Adipocyte (in vitro differentiated cells): ENCODE data around the gene UPK2.

ENCODE experiments used
- DNase-seq: peaks from one replicate; pipeline ENCODE4 v3.0.0-alpha.2; 2015; ENCODE audit warnings: low read depth
- H3K27me3 ChIP-seq: replicated peaks from 2 replicates; pipeline ENCODE4 v1.7.0; 2013; ENCODE audit warnings: mild to moderate bottlenecking, low read length, moderate library complexity; ENCODE audit not compliant: control insufficient read depth, insufficient read depth
- H3K36me3 ChIP-seq: 2 replicates; pipeline ENCODE4 v1.7.0; 2013; ENCODE audit warnings: low read length, mild to moderate bottlenecking, moderate library complexity; ENCODE audit not compliant: control insufficient read depth, insufficient read depth, severe bottlenecking
- H3K4me1 ChIP-seq: 2 replicates; pipeline ENCODE4 v1.7.0; 2013; ENCODE audit warnings: mild to moderate bottlenecking, low read length, moderate library complexity; ENCODE audit not compliant: control insufficient read depth, insufficient read depth
- H3K4me3 ChIP-seq: 2 replicates; pipeline ENCODE4 v1.7.0; 2013; ENCODE audit warnings: mild to moderate bottlenecking, low read length, moderate library complexity
- H3K9ac ChIP-seq: 2 replicates; pipeline ENCODE4 v1.7.0; 2013; ENCODE audit warnings: mild to moderate bottlenecking, low read length, moderate library complexity
- H3K9me3 ChIP-seq: 2 replicates; pipeline ENCODE4 v1.7.0; 2013; ENCODE audit warnings: mild to moderate bottlenecking, low read length, moderate library complexity; ENCODE audit not compliant: control insufficient read depth

UPK2 gene

DNA sequence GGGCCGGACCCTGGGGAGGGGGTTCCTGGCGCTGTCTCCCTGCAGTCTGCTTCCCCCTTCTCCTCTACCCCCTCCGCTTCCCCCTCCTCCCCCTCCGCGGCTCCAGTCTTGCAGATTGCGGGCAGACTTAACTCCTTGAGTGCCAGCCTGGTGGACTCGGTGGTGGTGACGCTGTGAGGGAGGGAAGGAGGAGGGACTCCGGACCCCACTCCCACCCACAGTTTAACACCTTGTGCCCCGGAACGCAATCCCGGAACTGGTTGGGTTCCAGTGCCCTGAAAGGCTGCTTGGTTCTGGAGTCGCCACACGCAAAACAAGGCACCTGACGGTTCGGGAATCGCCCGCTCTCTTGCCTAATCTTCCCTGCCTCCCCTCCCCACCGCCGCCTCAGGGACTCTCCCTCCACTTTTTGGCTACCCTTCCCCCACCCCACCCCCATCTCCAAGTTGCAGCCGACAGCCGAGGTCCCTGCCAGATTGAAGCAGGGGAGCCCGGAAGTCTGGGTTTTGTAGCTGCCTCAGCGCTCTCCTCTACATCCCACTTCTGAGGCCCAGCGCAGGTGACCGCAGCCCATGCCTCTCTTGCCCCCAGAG is 26.5 kb upstream of the UPK2 start:
- Histone ChIP-seq H3K27me3 (no peaks in the 10 kb centered on the region), H3K9me3 (no peaks in the 10 kb centered on the region), H3K4me1 (peaks cover 27% of the 10 kb centered on the region), H3K9ac (peak overlapping the region; percentile 79), H3K36me3 (no peaks in the 10 kb centered on the region), H3K4me3 (peak overlapping the region; percentile 88)
- peak; percentile 84 for DNase-seq

DNA sequence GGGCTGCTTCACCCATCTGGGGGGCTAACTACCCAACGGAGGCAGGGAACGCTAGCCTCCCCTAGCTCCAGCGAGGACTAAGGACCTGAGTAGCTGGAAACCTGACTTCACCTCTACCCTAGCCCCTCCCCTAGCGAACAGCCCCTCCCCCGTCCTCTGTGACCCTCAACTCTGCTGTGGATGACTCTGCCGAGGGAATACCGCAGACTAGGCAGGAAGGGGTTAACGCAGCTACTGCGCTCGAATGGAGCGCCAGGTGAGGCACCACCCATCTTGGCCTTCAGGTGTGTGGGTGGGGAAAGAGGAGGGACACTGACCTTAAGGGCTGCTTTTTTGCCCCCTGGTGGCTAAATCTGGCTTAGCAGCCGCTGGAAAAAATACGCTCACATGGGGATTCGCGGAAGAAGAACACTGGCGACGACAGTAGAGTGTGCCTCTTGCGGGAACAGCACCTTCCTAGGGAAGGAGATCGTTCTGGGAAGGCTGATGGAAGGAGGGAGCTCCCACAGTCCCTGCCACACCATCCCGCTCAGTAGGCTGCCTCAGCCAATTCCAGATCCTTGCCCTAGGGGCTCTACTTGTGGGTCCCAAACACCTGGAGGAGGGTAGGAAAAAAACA is 25.9 kb upstream of the UPK2 start:
- Histone ChIP-seq H3K4me1 (peaks cover 27% of the 10 kb centered on the region), H3K36me3 (no peaks in the 10 kb centered on the region), H3K9me3 (no peaks in the 10 kb centered on the region), H3K27me3 (no peaks in the 10 kb centered on the region), H3K4me3 (peak overlapping the region; percentile 88), H3K9ac (peak overlapping the region; percentile 79)
- peak; percentile 90 for DNase-seq

DNA sequence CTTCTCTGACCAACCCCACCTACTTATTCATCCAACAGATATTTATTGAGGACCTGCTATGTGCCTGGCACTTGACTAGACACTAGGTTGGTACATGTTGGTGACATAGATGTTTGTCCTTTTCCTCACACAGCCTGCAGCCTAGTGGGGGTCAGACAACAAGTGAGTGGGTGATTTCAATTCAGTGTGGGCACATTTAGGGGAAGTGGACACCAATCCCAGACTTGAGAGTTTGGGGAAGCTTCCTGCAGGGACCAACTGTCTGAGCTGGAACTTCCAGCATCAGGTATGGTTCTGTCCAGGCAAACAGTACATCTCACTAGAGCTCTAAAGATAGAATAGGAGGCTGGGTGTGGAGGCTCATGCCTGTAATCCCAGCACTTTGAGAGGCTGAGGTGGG is 24.5 kb upstream of the UPK2 start:
- Histone ChIP-seq H3K27me3 (peaks cover 3% of the 10 kb centered on the region), H3K4me1 (peaks cover 21% of the 10 kb centered on the region), H3K9me3 (no peaks in the 10 kb centered on the region), H3K36me3 (no peaks in the 10 kb centered on the region), H3K4me3 (no peak overlapping the region), H3K9ac (no peak overlapping the region)
- DNase-seq = no peak

DNA sequence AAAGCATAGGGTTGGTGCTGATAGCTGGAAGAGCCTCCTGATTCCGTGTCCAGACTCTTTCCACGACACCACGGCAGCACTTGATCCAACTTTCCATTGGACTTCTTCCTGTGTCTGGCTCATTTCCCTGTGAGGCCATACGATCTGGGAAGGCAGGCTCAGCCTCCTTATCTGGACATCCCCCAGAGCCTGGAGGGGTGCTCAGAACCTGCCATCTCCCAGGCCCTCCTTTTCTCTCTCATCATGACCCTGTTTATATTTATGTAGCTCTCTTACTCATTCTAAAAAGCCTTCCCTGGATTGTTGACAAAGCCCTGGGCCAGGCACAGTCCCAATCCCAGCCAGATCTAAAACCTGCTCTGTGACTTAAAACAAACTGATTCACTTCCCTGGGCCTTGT is 22.6 kb upstream of the UPK2 start:
- no peak for DNase-seq
- Histone ChIP-seq H3K4me1 (peaks cover 11% of the 10 kb centered on the region), H3K4me3 (no peak overlapping the region), H3K36me3 (no peaks in the 10 kb centered on the region), H3K9me3 (no peaks in the 10 kb centered on the region), H3K9ac (no peak overlapping the region), H3K27me3 (peaks cover 3% of the 10 kb centered on the region)

GRCh38 chr11:118935376-118935775 is 20.7 kb upstream of the UPK2 start:
- peaks cover 14% of the 10 kb centered on the region for H3K27me3 ChIP-seq
- no peaks in the 10 kb centered on the region for H3K9me3 ChIP-seq
- DNase-seq = no peak

DNA sequence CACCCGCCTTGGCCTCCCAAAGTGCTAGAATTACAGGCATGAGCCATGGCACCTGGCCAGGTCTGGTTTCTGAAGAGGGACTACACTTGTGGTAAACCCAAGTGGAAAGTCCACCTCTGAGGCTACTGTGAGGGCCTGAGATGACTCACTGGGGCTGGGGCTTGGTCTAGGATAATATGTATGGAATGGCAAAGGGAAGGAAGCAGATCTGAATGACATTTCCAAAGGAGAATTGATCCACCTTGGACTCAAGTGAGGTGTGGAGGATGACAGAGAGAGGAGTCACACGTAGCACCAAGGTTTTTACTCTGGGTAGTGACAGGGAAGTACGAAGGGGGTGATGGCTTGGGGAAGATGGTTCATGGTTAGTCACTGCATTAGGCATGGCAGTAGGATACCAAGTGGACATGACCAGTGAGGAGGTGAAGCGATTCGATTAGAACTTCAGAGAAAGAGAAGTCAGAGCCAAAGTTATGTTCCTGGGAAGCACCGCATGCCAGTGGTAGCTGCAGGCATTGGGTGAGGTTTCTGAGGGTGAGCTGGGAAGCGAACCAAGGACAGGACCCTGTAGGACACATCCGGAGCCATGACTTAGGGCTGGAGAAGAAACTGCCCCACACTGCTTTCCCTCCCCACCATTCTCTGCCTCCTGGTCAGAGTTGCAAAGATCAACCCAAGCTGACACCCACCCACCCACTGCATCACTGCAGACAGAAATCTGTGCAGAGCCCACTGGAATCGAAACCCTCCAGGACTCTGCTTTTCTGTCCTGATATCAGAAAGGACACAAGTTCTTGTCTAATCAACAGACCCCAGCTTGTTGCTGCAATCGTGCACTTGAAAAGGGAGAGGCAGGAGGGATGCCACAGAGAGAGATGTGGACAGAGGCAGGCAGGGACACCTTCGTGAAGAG is 17.4 kb upstream of the UPK2 start:
- DNase-seq = peak; percentile 31
- no peaks in the 10 kb centered on the region for H3K4me1 ChIP-seq
- peaks cover 21% of the 10 kb centered on the region for H3K27me3 ChIP-seq
- H3K9me3 ChIP-seq = no peaks in the 10 kb centered on the region
- H3K4me3 ChIP-seq = no peak overlapping the region
- no peak overlapping the region for H3K9ac ChIP-seq
- no peaks in the 10 kb centered on the region for H3K36me3 ChIP-seq

More at GRCh38 chr11:118935376-118935775, 20.7 kb upstream of the UPK2 start:
- Histone ChIP-seq H3K9ac (no peak overlapping the region), H3K4me3 (no peak overlapping the region), H3K4me1 (peaks cover 6% of the 10 kb centered on the region), H3K36me3 (no peaks in the 10 kb centered on the region)

DNA sequence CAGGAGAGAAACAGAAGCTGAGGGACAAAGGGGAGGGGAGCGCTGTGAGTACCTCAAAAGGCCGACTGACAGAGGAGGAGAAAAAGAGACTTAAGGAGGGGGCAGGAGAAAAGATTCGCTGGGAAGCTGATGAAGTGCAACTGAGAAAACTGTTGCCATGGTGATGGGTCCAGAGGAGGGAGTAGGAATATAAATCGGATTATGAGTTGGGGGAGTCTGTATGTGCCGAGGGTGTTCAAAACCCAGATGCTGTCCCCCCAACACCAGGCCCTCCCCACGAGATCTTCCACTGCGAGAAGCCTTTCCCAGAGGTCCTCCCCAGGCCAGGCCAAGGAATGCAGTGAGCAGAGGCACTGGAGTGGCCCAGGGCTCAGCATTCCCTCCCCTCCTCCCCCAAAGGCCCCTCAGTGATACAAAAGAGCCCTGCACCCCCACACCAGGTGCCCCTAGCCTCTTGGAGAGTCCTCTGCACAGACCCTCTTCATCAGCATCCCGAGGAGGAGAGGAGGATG is 16.6 kb upstream of the UPK2 start:
- DNase-seq = no peak
- no peaks in the 10 kb centered on the region for H3K36me3 ChIP-seq
- H3K4me3 ChIP-seq = no peak overlapping the region
- H3K9me3 ChIP-seq = no peaks in the 10 kb centered on the region
- H3K9ac ChIP-seq = no peak overlapping the region
- H3K27me3 ChIP-seq = peaks cover 21% of the 10 kb centered on the region
- H3K4me1 ChIP-seq = no peaks in the 10 kb centered on the region

DNA sequence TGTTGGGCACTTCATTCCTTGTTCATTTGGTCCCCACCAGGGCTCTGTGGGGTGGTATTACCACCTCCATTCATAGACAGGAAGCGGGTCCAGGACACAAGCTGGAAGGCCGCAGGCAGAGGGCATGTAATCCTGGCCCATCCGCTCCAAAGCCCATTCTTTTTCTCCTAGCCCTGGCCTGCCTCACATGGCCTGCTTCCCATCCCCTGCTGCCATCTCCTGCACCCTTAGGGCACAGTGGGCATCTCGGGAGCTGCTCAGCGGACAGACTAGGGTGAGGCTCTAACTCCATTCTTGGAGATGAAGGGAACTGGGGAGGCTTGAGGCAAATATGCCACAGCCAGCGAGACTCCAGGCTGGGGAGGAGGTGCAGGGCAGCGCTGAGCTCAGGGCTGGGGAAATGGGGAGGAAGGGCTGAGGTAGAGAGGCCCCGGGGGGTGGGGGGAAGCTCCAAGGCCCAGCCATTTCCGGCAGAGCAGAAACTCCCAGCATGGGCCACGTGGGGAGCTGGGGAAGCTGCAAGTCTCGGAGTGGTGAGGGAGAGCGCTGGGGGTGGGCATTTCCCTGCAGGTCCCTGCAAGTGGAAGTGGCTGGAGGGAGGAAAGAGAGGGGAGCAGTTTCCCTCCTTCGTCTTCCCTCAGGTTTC is 16.0 kb upstream of the UPK2 start:
- Histone ChIP-seq H3K4me1 (no peaks in the 10 kb centered on the region), H3K4me3 (no peak overlapping the region), H3K9me3 (no peaks in the 10 kb centered on the region), H3K27me3 (peaks cover 25% of the 10 kb centered on the region), H3K36me3 (no peaks in the 10 kb centered on the region), H3K9ac (no peak overlapping the region)
- DNase-seq = no peak

- DNase-seq = no peak
- Histone ChIP-seq H3K4me1 (no peaks in the 10 kb centered on the region), H3K36me3 (no peaks in the 10 kb centered on the region), H3K9ac (no peak overlapping the region), H3K27me3 (peaks cover 26% of the 10 kb centered on the region), H3K4me3 (no peak overlapping the region), H3K9me3 (no peaks in the 10 kb centered on the region)
Measured at GRCh38 chr11:118947091-118947490, 9.0 kb upstream of the UPK2 start.

- Histone ChIP-seq H3K9ac (no peak overlapping the region), H3K36me3 (no peaks in the 10 kb centered on the region), H3K27me3 (peaks cover 34% of the 10 kb centered on the region), H3K4me1 (no peaks in the 10 kb centered on the region), H3K4me3 (no peak overlapping the region), H3K9me3 (no peaks in the 10 kb centered on the region)
- no peak for DNase-seq
Measured at GRCh38 chr11:118948000-118948399, 8.1 kb upstream of the UPK2 start.

DNA sequence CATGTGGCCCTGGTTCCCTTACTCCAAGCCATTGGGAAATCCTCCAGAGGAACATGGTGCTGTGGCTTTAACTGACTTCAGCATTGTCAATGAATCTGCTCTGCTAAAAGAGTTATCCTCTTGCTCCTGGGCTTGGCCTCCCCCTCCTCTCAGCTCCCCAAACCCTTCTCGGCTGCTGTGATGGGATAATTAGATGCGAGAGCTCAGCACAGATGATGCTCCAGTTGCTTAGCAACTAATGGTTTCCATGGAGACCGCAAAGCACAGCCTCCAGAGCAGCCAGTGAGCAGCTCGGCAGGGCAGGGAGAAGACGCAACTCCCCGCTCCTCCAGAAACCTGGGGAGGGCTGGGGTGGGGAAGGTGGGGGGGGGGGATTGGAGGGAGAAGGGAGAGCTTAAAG is 2.8 kb upstream of the UPK2 start:
- H3K36me3 ChIP-seq = no peaks in the 10 kb centered on the region
- H3K9me3 ChIP-seq = no peaks in the 10 kb centered on the region
- H3K27me3 ChIP-seq = peaks cover 54% of the 10 kb centered on the region
- no peak overlapping the region for H3K9ac ChIP-seq
- no peak overlapping the region for H3K4me3 ChIP-seq
- no peak for DNase-seq
- H3K4me1 ChIP-seq = no peaks in the 10 kb centered on the region
